NCI-H82 (cell line): ENCODE data around the gene PIK3IP1.

Source experiments
- DNase-seq: peaks from one replicate; lab custom pipeline; 2025; lab: John Stamatoyannopoulos, UW

Gene PIK3IP1

GRCh38 chr22:31308181-31308580 is 15.9 kb upstream of the PIK3IP1 start:
- no peak for DNase-seq

GRCh38 chr22:31305194-31305593 is 12.9 kb upstream of the PIK3IP1 start:
- no peak for DNase-seq

- no peak for DNase-seq
Observed at GRCh38 chr22:31302537-31302936, 10.2 kb upstream of the PIK3IP1 start.

- DNase-seq, result no peak
Observed at GRCh38 chr22:31302006-31302405, 9.7 kb upstream of the PIK3IP1 start.

- no peak for DNase-seq
Observed at GRCh38 chr22:31300896-31301295, 8.6 kb upstream of the PIK3IP1 start.

- DNase-seq, result no peak
Observed at GRCh38 chr22:31295831-31296657, 3.8 kb upstream of the PIK3IP1 start.

- DNase-seq, result no peak
Observed at GRCh38 chr22:31295360-31295759, 3.1 kb upstream of the PIK3IP1 start.

- DNase-seq, result peak; percentile 36
Observed at GRCh38 chr22:31291481-31292235, 630 bp downstream of the PIK3IP1 start.

GRCh38 chr22:31290494-31291471 is 1.5 kb downstream of the PIK3IP1 start:
- peak; percentile 94 for DNase-seq

GRCh38 chr22:31289344-31289743 is 2.9 kb downstream of the PIK3IP1 start:
- no peak for DNase-seq

- no peak for DNase-seq
Observed at GRCh38 chr22:31288496-31289240, 3.6 kb downstream of the PIK3IP1 start.

- no peak for DNase-seq
Observed at GRCh38 chr22:31287818-31288495, 4.3 kb downstream of the PIK3IP1 start.

GRCh38 chr22:31286360-31287255 is 5.7 kb downstream of the PIK3IP1 start:
- no peak for DNase-seq

GRCh38 chr22:31284281-31285155 is 7.8 kb downstream of the PIK3IP1 start:
- DNase-seq, result peak; percentile 93

GRCh38 chr22:31282748-31283468 is 9.4 kb downstream of the PIK3IP1 start:
- no peak for DNase-seq

GRCh38 chr22:31281733-31282132 is 10.6 kb downstream of the PIK3IP1 start:
- DNase-seq, result no peak

- DNase-seq, result no peak
Observed at GRCh38 chr22:31279821-31280505, 12.3 kb downstream of the PIK3IP1 start.

- no peak for DNase-seq
Observed at GRCh38 chr22:31279327-31279669, 13.0 kb downstream of the PIK3IP1 start.
